EH (cell line): ENCODE data around the gene ARL16.

Experiments
- DNase-seq: peaks from one replicate; pipeline ENCODE4 v3.0.0-alpha.2; 2015; ENCODE audit warnings: low read depth

Gene ARL16

GRCh38 chr17:81695211-81695610 is 11.6 kb upstream of the ARL16 start:
- no peak for DNase-seq

GRCh38 chr17:81694810-81695209 is 11.2 kb upstream of the ARL16 start:
- no peak for DNase-seq

- no peak for DNase-seq
These were observed 10.1 kb upstream of the ARL16 start for GRCh38 chr17:81693509-81694210.

- DNase-seq, result no peak
These were observed 8.0 kb upstream of the ARL16 start for GRCh38 chr17:81691608-81692007.

- no peak for DNase-seq
These were observed 7.6 kb upstream of the ARL16 start for GRCh38 chr17:81691196-81691595.

GRCh38 chr17:81690549-81690948 is 7.0 kb upstream of the ARL16 start:
- no peak for DNase-seq

- no peak for DNase-seq
These were observed 6.5 kb upstream of the ARL16 start for GRCh38 chr17:81690066-81690465.

GRCh38 chr17:81688616-81689015 is 5.0 kb upstream of the ARL16 start:
- DNase-seq, result no peak

GRCh38 chr17:81687770-81688541 is 4.4 kb upstream of the ARL16 start:
- DNase-seq, result no peak

GRCh38 chr17:81686614-81687013 is 3.0 kb upstream of the ARL16 start:
- DNase-seq, result no peak

GRCh38 chr17:81685108-81685507 is 1.5 kb upstream of the ARL16 start:
- DNase-seq, result peak; percentile 74

GRCh38 chr17:81684442-81684911 is 880 bp upstream of the ARL16 start:
- no peak for DNase-seq

- DNase-seq, result no peak
These were observed 401 bp downstream of the ARL16 start for GRCh38 chr17:81683208-81683583.

- peak; percentile 18 for DNase-seq
These were observed 911 bp downstream of the ARL16 start for GRCh38 chr17:81682565-81683207.

- no peak for DNase-seq
These were observed 1.9 kb downstream of the ARL16 start for GRCh38 chr17:81681672-81682071.

- DNase-seq, result no peak
These were observed 3.4 kb downstream of the ARL16 start for GRCh38 chr17:81680150-81680549.

- no peak for DNase-seq
These were observed 6.7 kb downstream of the ARL16 start for GRCh38 chr17:81676906-81677305.

- peak; percentile 51 for DNase-seq
These were observed 7.9 kb downstream of the ARL16 start for GRCh38 chr17:81675515-81676221.

- no peak for DNase-seq
These were observed 9.9 kb downstream of the ARL16 start for GRCh38 chr17:81673561-81674258.

GRCh38 chr17:81672954-81673353 is 10.6 kb downstream of the ARL16 start:
- DNase-seq, result no peak

- DNase-seq, result no peak
These were observed 11.1 kb downstream of the ARL16 start for GRCh38 chr17:81672504-81672903.

GRCh38 chr17:81667754-81668153 is 15.8 kb downstream of the ARL16 start:
- no peak for DNase-seq
